SK-N-SH (cell line): Measurements from ENCODE around the gene KRT74. TPM values are rescaled to one million over a fixed set of nuclear protein-coding genes. Genes with fewer than 3 reads are reported as not detected.

Experiments
- CTCF ChIA-PET: fragments of 300-600, 350-600 bp; formaldehyde crosslinking; extraction: SDS; loops from one replicate; lab custom pipeline; 2021; lab: Yijun Ruan, JAX
- POLR2A ChIA-PET: fragments of 350-600 bp; sonication (Branson Sonifier 250); formaldehyde crosslinking; extraction: SDS; loops from one replicate; lab custom pipeline; 2020; ENCODE audit warnings: antibody characterized with exemption, inconsistent platforms; lab: Yijun Ruan, JAX
- DNase-seq: peaks from one replicate; pipeline ENCODE4 v3.0.0; 2012
- H2AFZ ChIP-seq: fragments of 200-600 bp; sonication (generic); 2 replicates; pipeline ENCODE4 v1.8.1; 2016; ENCODE audit warnings: antibody characterized with exemption, mild to moderate bottlenecking, low read depth
- H3F3A ChIP-seq: fragments of 200-600 bp; sonication (generic); replicated peaks from 2 replicates; pipeline ENCODE3; 2016; ENCODE audit warnings: antibody characterized with exemption, mild to moderate bottlenecking; ENCODE audit not compliant: insufficient read depth
- H3K27ac ChIP-seq, 2 experiments: fragments of 200-500 bp in 1 of 2; fragments of 200-600 bp in 1 of 2; sonication (Bioruptor generic) in 1 of 2; sonication (generic), shearing (Covaris generic) in 1 of 2; 2 replicates each; pipeline versions ENCODE4 v1.5.1 to v1.6.1; 2014 to 2016; ENCODE audit warnings: low read depth in 2 of 2, inconsistent platforms in 1 of 2, low read length in 1 of 2, mild to moderate bottlenecking in 1 of 2, mixed read lengths in 1 of 2
- H3K27me3 ChIP-seq: fragments of 200-600 bp; sonication (generic), shearing (Covaris generic); 2 replicates; pipeline ENCODE4 v1.6.1; 2016; ENCODE audit warnings: mixed run types; ENCODE audit not compliant: insufficient read depth
- H3K36me3 ChIP-seq, 2 experiments: fragments of 200-500 bp in 1 of 2; fragments of 200-600 bp in 1 of 2; sonication (Bioruptor generic) in 1 of 2; sonication (generic) in 1 of 2; replicated peaks in 1 of 2; 2 replicates each; pipeline versions ENCODE3 to v1.5.1; 2014 to 2016; ENCODE audit warnings: low read length in 1 of 2, mild to moderate bottlenecking in 1 of 2; ENCODE audit not compliant: insufficient read depth in 2 of 2, control insufficient read depth in 1 of 2
- H3K4me1 ChIP-seq, 2 experiments: fragments of 200-500 bp in 1 of 2; fragments of 200-600 bp in 1 of 2; sonication (Bioruptor generic) in 1 of 2; sonication (generic), shearing (Covaris generic) in 1 of 2; 2 replicates each; pipeline versions ENCODE4 v1.5.1 to v1.6.1; 2014 to 2016; ENCODE audit warnings: low read depth in 1 of 2, low read length in 1 of 2, mixed run types in 1 of 2; ENCODE audit not compliant: insufficient read depth in 2 of 2, control insufficient read depth in 1 of 2
- H3K4me2 ChIP-seq: fragments of 200-600 bp; sonication (generic), shearing (Covaris generic); 2 replicates; pipeline ENCODE4 v1.6.1; 2017; ENCODE audit warnings: mixed run types
- H3K4me3 ChIP-seq, 2 experiments: fragments of 200-500 bp in 1 of 2; fragments of 200-600 bp in 1 of 2; sonication (Bioruptor generic) in 1 of 2; sonication (generic), shearing (Covaris generic) in 1 of 2; 2 replicates each; pipeline versions ENCODE4 v1.5.1 to v1.8.1; 2014 to 2016; ENCODE audit warnings: low read depth in 2 of 2, inconsistent platforms in 1 of 2, low read length in 1 of 2, mild to moderate bottlenecking in 1 of 2, mixed read lengths in 1 of 2, moderate library complexity in 1 of 2
- H3K79me2 ChIP-seq: fragments of 200-600 bp; sonication (generic); 2 replicates; pipeline ENCODE4 v1.8.1; 2017; ENCODE audit warnings: mild to moderate bottlenecking; ENCODE audit not compliant: insufficient read depth
- H3K9ac ChIP-seq: fragments of 200-600 bp; sonication (generic); 2 replicates; pipeline ENCODE4 v1.6.1; 2017; ENCODE audit warnings: mixed run types
- H3K9me2 ChIP-seq: fragments of 200-600 bp; sonication (generic); 2 replicates; pipeline ENCODE4 v1.6.1; 2017; ENCODE audit warnings: mixed run types
- H3K9me3 ChIP-seq: fragments of 200-600 bp; sonication (generic); 2 replicates; pipeline ENCODE4 v1.6.1; 2017; ENCODE audit warnings: mixed run types, mild to moderate bottlenecking, moderate library complexity
- H4K20me1 ChIP-seq: fragments of 200-600 bp; sonication (generic); 2 replicates; pipeline ENCODE4 v1.6.1; 2017; ENCODE audit warnings: mild to moderate bottlenecking, mixed run types; ENCODE audit not compliant: insufficient read depth
- CHD2 ChIP-seq: fragments of 150-350 bp; IDR thresholded peaks from 2 replicates; pipeline ENCODE4 v1.6.1; 2018; ENCODE audit warnings: low read length; ENCODE audit not compliant: partially characterized antibody
- ELF1 ChIP-seq: IDR thresholded peaks from 2 replicates; pipeline ENCODE4 v1.4.0; 2012
- EP300 ChIP-seq, 2 experiments: IDR thresholded peaks; 2 replicates each; pipeline versions ENCODE4 v1.4.0 to v1.6.1; 2012; ENCODE audit warnings: borderline replicate concordance in 1 of 2, low read depth in 1 of 2, low read length in 1 of 2
- EZH2phosphoT487 ChIP-seq: fragments of 200-600 bp; sonication (generic); IDR thresholded peaks from 2 replicates; pipeline ENCODE4 v1.6.1; 2017; ENCODE audit warnings: low read depth, mixed run types, mild to moderate bottlenecking, antibody characterized with exemption, moderate library complexity, borderline replicate concordance
- FOXJ3 ChIP-seq: sonication (generic); formaldehyde crosslinking; IDR thresholded peaks from 2 replicates; pipeline ENCODE4 v1.5.1; 2020; ENCODE audit warnings: mild to moderate bottlenecking, missing genetic modification reagents
- FOXM1 ChIP-seq: IDR thresholded peaks from 2 replicates; pipeline ENCODE4 v1.4.0; 2012; ENCODE audit warnings: low read depth, mild to moderate bottlenecking
- GABPA ChIP-seq: IDR thresholded peaks from 2 replicates; pipeline ENCODE4 v1.4.0; 2012; ENCODE audit warnings: low read depth, mild to moderate bottlenecking
- JUND ChIP-seq: IDR thresholded peaks from 2 replicates; pipeline ENCODE4 v1.4.0; 2012
- MXI1 ChIP-seq: IDR thresholded peaks from 2 replicates; pipeline ENCODE4 v1.6.1; 2012; ENCODE audit warnings: mild to moderate bottlenecking, low read depth, low read length, improper control_type of control experiment
- RAD21 ChIP-seq: IDR thresholded peaks from 2 replicates; pipeline ENCODE4 v1.6.1; 2012; ENCODE audit warnings: mild to moderate bottlenecking, low read length
- SMC3 ChIP-seq: IDR thresholded peaks from 2 replicates; pipeline ENCODE4 v1.6.1; 2012; ENCODE audit warnings: low read depth, low read length, improper control_type of control experiment
- TAF1 ChIP-seq: IDR thresholded peaks from 2 replicates; pipeline ENCODE4 v1.6.1; 2012; ENCODE audit warnings: low read depth, mild to moderate bottlenecking, low read length, moderate library complexity, borderline replicate concordance
- TEAD4 ChIP-seq: IDR thresholded peaks from 2 replicates; pipeline ENCODE4 v1.4.0; 2012; ENCODE audit warnings: mild to moderate bottlenecking, borderline replicate concordance; ENCODE audit not compliant: insufficient read depth
- WGBS: methylation state at CpG from one replicate; pipeline ENCODE4 v1.1.6; 2017; ENCODE audit warnings: low lambda C conversion rate; 5-methylcytosine and 5-hydroxymethylcytosine counted together
- polyA plus RNA-seq, 3 experiments: library from polyadenylated mRNA; depleted of rRNA; stranded (reverse); fragments of >200 nt; gene quantifications; 2 replicates each; pipeline ENCODE4 v1.2.3, GENCODE V29; 2012
- TF ChIP-seq, protein P1 (sequence below): IDR thresholded peaks from 2 replicates; pipeline ENCODE4 v1.6.1; 2012; ENCODE audit warnings: mild to moderate bottlenecking, low read depth, low read length, moderate library complexity
- TF ChIP-seq, protein P2 (sequence below): fragments of 150-350 bp; IDR thresholded peaks from 2 replicates; pipeline ENCODE4 v1.6.1; 2016; ENCODE audit warnings: mild to moderate bottlenecking, low read depth, low read length
- TF ChIP-seq, protein P3 (sequence below): IDR thresholded peaks from 2 replicates; pipeline ENCODE4 v1.4.0; 2012; ENCODE audit warnings: low read depth, borderline replicate concordance

KRT74 gene
- not detected in 2 replicates for polyA plus RNA-seq (2012; rRNA removed)
- not detected in 2 replicates for polyA plus RNA-seq (2012; cell fraction: cytosol; rRNA removed)
- not detected in 2 replicates for polyA plus RNA-seq (2012; cell fraction: nucleus; rRNA removed)

DNA sequence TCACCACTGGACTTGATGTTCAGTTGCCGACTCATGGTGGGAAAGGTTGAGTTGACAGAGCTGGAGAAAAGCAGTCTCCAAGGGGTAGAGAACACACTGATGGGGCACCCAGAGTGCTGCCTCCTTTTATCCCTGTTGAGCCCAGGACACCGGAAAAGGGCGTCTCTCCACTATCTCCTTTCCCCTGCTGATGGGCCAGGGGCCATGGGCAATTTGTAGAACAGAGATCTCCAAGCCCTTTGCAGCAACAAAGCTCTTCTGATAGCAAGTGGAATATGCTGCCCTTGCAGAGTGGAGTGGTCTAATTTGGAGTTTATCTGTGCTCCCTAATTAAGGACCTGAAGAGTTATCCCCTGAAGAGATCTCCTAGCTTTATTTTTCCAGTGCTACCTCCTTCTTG lies at the start of gene KRT74:
TSS of gene KRT74 (minus strand) at position 101 of the 400 bp plus-strand sequence. CDS start at position 35, 66 bp downstream.
- Histone ChIP-seq H3K4me3 (no peak within 1 kb of the TSS), H3K9me2 (no peaks in the 10 kb centered on the region), H3K27me3 (peaks cover 77% of the 10 kb centered on the region; the same call in 1 of the 2 replicates), H3K4me1 (no peaks in the 10 kb centered on the region), H3K36me3 (no peaks in the 10 kb centered on the region), H3K4me2 (no peak within 1 kb of the TSS), H3K27ac (no peak within 1 kb of the TSS), H3K9me3 (no peaks in the 10 kb centered on the region), H3K9ac (no peak within 1 kb of the TSS), H2AFZ (no peak within 1 kb of the TSS), H3K79me2 (no peaks in the 10 kb centered on the region), H4K20me1 (no peaks in the 10 kb centered on the region), H3F3A (no peaks in the 10 kb centered on the region)
- POLR2A ChIA-PET = no interaction called here
- TF ChIP-seq, protein P1, sequence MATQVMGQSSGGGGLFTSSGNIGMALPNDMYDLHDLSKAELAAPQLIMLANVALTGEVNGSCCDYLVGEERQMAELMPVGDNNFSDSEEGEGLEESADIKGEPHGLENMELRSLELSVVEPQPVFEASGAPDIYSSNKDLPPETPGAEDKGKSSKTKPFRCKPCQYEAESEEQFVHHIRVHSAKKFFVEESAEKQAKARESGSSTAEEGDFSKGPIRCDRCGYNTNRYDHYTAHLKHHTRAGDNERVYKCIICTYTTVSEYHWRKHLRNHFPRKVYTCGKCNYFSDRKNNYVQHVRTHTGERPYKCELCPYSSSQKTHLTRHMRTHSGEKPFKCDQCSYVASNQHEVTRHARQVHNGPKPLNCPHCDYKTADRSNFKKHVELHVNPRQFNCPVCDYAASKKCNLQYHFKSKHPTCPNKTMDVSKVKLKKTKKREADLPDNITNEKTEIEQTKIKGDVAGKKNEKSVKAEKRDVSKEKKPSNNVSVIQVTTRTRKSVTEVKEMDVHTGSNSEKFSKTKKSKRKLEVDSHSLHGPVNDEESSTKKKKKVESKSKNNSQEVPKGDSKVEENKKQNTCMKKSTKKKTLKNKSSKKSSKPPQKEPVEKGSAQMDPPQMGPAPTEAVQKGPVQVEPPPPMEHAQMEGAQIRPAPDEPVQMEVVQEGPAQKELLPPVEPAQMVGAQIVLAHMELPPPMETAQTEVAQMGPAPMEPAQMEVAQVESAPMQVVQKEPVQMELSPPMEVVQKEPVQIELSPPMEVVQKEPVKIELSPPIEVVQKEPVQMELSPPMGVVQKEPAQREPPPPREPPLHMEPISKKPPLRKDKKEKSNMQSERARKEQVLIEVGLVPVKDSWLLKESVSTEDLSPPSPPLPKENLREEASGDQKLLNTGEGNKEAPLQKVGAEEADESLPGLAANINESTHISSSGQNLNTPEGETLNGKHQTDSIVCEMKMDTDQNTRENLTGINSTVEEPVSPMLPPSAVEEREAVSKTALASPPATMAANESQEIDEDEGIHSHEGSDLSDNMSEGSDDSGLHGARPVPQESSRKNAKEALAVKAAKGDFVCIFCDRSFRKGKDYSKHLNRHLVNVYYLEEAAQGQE = no peak
- TF ChIP-seq MXI1 (no peak), JUND (no peak), RAD21 (no peak)
- WGBS = 42% methylated on average over 3 of the region's 3 CpGs
- CTCF ChIA-PET = interaction anchor here (1.0 to 2.2 kb wide), 3 partner anchors 9 to 306 kb away, joined by 3 to 14 read pairs (median 6); no protein-coding TSS in a partner anchor
- DNase-seq = no peak

DNA sequence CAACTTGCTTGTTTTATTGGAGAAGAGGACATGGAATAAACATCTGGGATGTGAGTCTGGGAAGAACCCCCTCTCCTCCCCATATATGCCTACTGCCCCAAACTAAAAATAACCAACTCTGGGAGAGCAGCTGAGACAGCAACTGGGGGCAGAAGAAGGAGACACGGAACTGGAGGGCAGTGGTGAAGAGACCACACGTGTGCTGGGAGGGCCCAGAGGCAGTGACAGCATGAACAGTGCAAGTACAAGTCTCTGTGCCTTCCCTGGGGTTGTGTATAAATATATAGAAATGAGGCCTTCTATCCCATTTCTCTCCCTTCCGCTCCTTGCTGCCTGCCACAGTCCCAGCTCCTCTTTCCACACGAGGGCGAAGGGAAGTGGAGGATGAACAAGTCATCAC lies 48.7 kb upstream of the KRT74 start:
- CTCF ChIA-PET = no interaction called here
- peaks cover 19% of the 10 kb centered on the region; the same call in 1 of the 2 replicates for H3K27me3 ChIP-seq
- DNase-seq = no peak
- POLR2A ChIA-PET = no interaction called here
- no peaks in the 10 kb centered on the region for H3K4me1 ChIP-seq
- H3K9ac ChIP-seq = no peak overlapping the region
- H4K20me1 ChIP-seq = no peaks in the 10 kb centered on the region
- no peak overlapping the region for H3K4me3 ChIP-seq
- 22% methylated on average over 5 of the region's 5 CpGs for WGBS
- H3K4me2 ChIP-seq = no peak overlapping the region
- H3K36me3 ChIP-seq = no peaks in the 10 kb centered on the region
- H2AFZ ChIP-seq = no peak overlapping the region
- no peaks in the 10 kb centered on the region for H3K9me3 ChIP-seq
- H3F3A ChIP-seq = no peaks in the 10 kb centered on the region
- no peak overlapping the region for H3K27ac ChIP-seq
- no peaks in the 10 kb centered on the region for H3K9me2 ChIP-seq
- no peaks in the 10 kb centered on the region for H3K79me2 ChIP-seq
- no peak for TF ChIP-seq JUND
- TF ChIP-seq, protein P2, sequence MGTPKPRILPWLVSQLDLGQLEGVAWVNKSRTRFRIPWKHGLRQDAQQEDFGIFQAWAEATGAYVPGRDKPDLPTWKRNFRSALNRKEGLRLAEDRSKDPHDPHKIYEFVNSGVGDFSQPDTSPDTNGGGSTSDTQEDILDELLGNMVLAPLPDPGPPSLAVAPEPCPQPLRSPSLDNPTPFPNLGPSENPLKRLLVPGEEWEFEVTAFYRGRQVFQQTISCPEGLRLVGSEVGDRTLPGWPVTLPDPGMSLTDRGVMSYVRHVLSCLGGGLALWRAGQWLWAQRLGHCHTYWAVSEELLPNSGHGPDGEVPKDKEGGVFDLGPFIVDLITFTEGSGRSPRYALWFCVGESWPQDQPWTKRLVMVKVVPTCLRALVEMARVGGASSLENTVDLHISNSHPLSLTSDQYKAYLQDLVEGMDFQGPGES = no peak
- TF ChIP-seq FOXM1 = no peak
- TF ChIP-seq, protein P1 = no peak
- TF ChIP-seq SMC3 = no peak
- TF ChIP-seq RAD21 = no peak
- TF ChIP-seq EZH2phosphoT487 = no peak
- no peak for TF ChIP-seq TEAD4
- no peak for TF ChIP-seq FOXJ3 (CRISPR knock-in tag)
- no peak for TF ChIP-seq ELF1
- no peak for TF ChIP-seq TAF1
- TF ChIP-seq CHD2 = no peak
- TF ChIP-seq, protein P3, sequence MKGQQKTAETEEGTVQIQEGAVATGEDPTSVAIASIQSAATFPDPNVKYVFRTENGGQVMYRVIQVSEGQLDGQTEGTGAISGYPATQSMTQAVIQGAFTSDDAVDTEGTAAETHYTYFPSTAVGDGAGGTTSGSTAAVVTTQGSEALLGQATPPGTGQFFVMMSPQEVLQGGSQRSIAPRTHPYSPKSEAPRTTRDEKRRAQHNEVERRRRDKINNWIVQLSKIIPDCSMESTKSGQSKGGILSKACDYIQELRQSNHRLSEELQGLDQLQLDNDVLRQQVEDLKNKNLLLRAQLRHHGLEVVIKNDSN = no peak
- TF ChIP-seq EP300 (IDR thresholded peaks at IDR 0.05; ENCODE audit: borderline replicate concordance in 1 of 2, low read depth in 1 of 2, low read length in 1 of 2) = no peak
- TF ChIP-seq GABPA = no peak
